Right atrium auricular region (tissue), 2 donors: ENCODE data around the gene CCNI. TPM values are rescaled to one million over a fixed set of nuclear protein-coding genes. Genes with fewer than 3 reads are reported as not detected.

Source experiments
- DNase-seq: peaks from one replicate; pipeline ENCODE4 v3.0.0-alpha.2; 2019; ENCODE audit warnings: low spot score
- H3K27ac ChIP-seq, 2 donors: fragments of 200-600 bp; sonication (generic); 1 replicate in 1 of 2; 2 replicates in 1 of 2; pipeline ENCODE4 v1.5.1; 2016 to 2019
- H3K27me3 ChIP-seq, 2 donors: fragments of 200-600 bp; sonication (generic); one replicate each; pipeline versions ENCODE4 v1.5.1 to v1.6.0; 2017 to 2019
- H3K36me3 ChIP-seq: fragments of 200-600 bp; sonication (generic); one replicate; pipeline ENCODE4 v1.5.1; 2016
- H3K4me1 ChIP-seq, 2 donors: fragments of 200-600 bp; sonication (generic); one replicate each; pipeline versions ENCODE4 v1.5.1 to v1.6.0; 2017 to 2019
- H3K4me3 ChIP-seq, 2 donors: fragments of 200-600 bp; sonication (generic); 1 replicate in 1 of 2; 2 replicates in 1 of 2; pipeline ENCODE4 v1.5.1; 2017 to 2019; ENCODE audit warnings: mild to moderate bottlenecking in 1 of 2, moderate library complexity in 1 of 2
- H3K9me3 ChIP-seq, 2 donors: fragments of 200-600 bp; sonication (generic); one replicate each; pipeline ENCODE4 v1.5.1; 2019
- CTCF ChIP-seq, 2 donors: fragments of 200-600 bp; sonication (generic); IDR thresholded peaks; one replicate each; pipeline ENCODE4 v1.5.1; 2019; ENCODE audit warnings: antibody characterized with exemption in 2 of 2
- total RNA-seq, 2 donors: library from RNA; depleted of rRNA; stranded (reverse); fragments of >200 nt; gene quantifications; one replicate each; pipeline ENCODE4 v1.1.0, GENCODE V29; 2016

The CCNI gene
- total RNA-seq, 2 donors from 2014 or later: 251 to 338 TPM

DNA sequence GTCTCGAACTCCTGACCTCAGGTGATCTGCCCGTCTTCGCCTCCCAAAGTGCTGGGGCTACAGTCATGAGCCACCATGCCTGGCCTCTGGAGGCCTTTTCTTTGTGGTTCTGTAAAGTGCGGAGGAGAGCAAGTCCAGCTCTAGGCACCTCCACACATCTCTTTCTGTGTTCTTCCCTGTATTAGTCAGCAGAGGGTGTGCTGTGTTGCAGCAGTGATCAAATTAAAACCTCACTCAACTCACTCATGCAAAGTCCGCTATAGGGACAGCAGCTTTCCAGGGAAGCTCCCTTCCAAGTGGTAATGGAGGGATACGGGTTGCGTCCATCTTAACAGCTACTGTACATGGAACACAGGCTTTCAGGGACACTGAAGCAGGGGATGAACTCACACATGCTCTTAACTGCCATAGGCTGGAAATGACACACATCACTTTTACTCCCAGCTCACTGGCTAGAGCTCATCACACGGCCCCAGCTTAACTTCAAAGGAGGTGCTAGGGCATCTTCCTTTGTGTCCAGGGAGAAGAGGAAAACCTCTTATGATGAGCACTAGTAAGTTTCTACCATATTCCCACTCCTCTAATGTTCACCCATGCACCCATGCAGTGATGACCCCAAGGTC lies 45.2 kb upstream of the CCNI start:
- no peak for DNase-seq

DNA sequence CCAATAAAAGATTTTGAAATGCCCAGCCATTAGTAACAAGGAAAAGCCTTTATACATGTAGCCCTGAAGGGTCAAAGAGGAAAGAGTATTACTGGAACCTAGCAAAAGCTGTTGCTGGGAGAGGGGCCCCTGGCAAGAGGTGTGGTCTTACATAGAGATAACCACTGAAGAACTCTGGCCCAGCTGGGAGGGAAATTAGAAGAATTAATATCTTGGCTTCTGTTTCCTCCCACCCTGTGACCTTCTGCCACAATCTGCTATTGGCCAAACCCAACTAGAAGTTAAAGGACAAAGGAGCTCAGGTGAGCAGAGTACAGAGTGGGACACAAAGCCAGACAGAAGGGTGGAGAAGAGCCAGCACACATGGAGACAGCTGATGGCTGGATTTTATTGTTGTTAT lies 41.9 kb upstream of the CCNI start:
- Histone ChIP-seq H3K4me1 (no peaks in the 10 kb centered on the region), H3K9me3 (no peaks in the 10 kb centered on the region), H3K36me3 (no peaks in the 10 kb centered on the region), H3K27ac (no peak overlapping the region), H3K4me3 (no peak overlapping the region), H3K27me3 (no peaks in the 10 kb centered on the region)
- TF ChIP-seq CTCF (IDR thresholded peaks at IDR 0.05): no peak
- no peak for DNase-seq

More for the DNA sequence above, 45.2 kb upstream of the CCNI start:
- H3K36me3 ChIP-seq: no peaks in the 10 kb centered on the region
- no peaks in the 10 kb centered on the region for H3K4me1 ChIP-seq
- H3K27ac ChIP-seq: no peak overlapping the region
- TF ChIP-seq CTCF (IDR thresholded peaks at IDR 0.05): no peak
- H3K27me3 ChIP-seq: no peaks in the 10 kb centered on the region
- no peak overlapping the region for H3K4me3 ChIP-seq
- no peaks in the 10 kb centered on the region for H3K9me3 ChIP-seq

DNA sequence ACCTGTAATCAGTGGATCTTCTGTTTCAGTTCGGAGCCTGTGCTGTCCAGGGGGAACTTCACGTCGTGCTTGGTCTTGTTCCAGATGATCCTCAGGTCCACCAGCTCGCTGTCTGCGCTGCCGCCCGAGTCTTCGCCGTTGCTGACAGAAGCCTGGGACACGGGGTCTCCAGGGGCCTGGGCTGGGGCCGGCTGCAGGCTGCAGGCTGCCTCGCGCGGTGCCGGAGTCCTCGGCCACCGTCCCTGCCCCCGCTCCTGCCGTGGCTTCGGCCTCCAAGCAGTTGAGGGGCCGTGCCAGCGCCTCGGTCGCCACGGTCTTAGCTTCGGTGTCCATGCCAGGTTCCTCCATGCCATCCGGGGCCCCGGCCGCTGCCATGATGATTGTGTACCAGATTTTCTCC lies 37.3 kb upstream of the CCNI start:
- Histone ChIP-seq H3K27ac (no peak overlapping the region), H3K4me3 (no peak overlapping the region), H3K9me3 (no peaks in the 10 kb centered on the region), H3K36me3 (no peaks in the 10 kb centered on the region), H3K4me1 (no peaks in the 10 kb centered on the region), H3K27me3 (no peaks in the 10 kb centered on the region)
- no peak for TF ChIP-seq CTCF (IDR thresholded peaks at IDR 0.05)
- DNase-seq: no peak

DNA sequence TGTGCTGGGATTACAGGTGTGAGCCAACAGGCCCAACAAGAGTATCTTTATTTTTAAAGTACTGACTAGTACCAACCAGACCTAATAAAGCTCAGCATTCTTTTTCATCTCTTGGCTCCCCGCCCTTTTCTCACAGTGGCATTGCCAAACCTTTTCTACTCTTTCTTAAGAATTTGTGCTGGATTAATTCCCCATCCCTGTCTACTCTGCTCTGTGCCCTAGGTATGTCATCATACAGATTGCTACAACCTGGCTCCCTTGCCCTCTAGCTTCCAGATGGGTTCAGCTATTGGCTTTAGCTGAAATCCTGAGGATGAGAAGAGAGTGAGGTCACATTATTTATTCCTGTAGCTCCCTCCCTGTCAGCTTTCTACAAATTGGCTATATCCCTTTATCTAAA lies 34.9 kb upstream of the CCNI start:
- no peak for TF ChIP-seq CTCF (IDR thresholded peaks at IDR 0.05)
- Histone ChIP-seq H3K27ac (no peak overlapping the region), H3K27me3 (no peaks in the 10 kb centered on the region), H3K4me1 (no peaks in the 10 kb centered on the region), H3K9me3 (no peaks in the 10 kb centered on the region), H3K4me3 (no peak overlapping the region), H3K36me3 (no peaks in the 10 kb centered on the region)
- DNase-seq: no peak

DNA sequence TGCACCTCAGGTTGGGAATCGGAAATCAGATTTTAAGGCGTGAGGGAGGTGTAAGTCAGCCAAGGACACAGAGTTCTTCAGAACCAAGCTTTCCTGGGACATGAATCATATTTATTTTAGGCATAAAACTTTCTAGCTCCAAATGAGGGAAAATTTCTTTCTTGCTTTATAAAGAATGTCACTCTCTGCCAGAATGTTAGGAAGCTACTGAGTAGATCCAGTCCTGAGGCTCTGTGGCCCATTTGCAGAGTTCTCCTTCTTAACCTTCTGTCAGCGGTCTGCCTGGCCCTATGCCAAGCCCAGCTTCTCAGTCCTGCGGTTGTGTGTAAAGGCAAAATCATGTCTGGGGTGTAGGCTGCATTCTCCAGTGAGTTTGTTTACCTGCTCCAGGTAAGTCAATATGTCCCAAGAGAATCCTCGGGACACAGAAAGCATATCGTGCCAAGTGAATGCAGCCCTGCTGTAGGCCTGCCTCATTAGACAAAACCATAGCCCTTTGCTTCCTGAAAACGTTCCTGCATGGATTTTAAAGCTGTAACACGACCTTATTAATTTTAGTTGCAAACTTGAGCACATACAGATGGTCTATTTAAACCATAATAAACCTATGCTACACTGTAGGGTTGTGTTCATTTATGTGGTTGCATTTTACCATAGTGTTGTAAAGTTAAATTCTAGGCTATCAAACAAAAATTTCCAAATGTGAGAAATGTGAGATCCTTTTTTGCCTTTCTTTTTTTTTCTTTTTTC lies 29.2 kb upstream of the CCNI start:
- no peaks in the 10 kb centered on the region for H3K36me3 ChIP-seq
- no peaks in the 10 kb centered on the region for H3K9me3 ChIP-seq
- H3K27ac ChIP-seq: peak overlapping the region; percentile 32 to 39
- peak; percentile 63 for DNase-seq
- TF ChIP-seq CTCF (IDR thresholded peaks at IDR 0.05): no peak
- peaks cover 0 to 17% of the 10 kb centered on the region in 2 donors for H3K4me1 ChIP-seq
- H3K4me3 ChIP-seq: no peak overlapping the region
- no peaks in the 10 kb centered on the region for H3K27me3 ChIP-seq
